T47D (cell line): ENCODE results near the gene SCG2.

Source experiments
- DNase-seq, 2 experiments: peaks; one replicate each; pipeline versions ENCODE4 v3.0.0 to v3.0.0-alpha.2; 2011 to 2012; ENCODE audit warnings: low read depth in 1 of 2, low spot score in 1 of 2
- JUND ChIP-seq: IDR thresholded peaks from 2 replicates; pipeline ENCODE4 v1.6.1; 2012; ENCODE audit warnings: low read depth
- in situ Hi-C: cut with HindIII; loops from 2 replicates; pipeline ENCODE4 v1.10.0; 2016; ENCODE audit warnings: low sequenced_read_pairs, low pct_unique_long_range_greater_than_20kb

Gene SCG2

GRCh38 chr2:223586261-223586660 is 15.9 kb downstream of the SCG2 start:
- in situ Hi-C loops = no loop called here
- no peak for DNase-seq
- no peak for TF ChIP-seq JUND

GRCh38 chr2:223585666-223586065 is 16.5 kb downstream of the SCG2 start:
- TF ChIP-seq JUND = no peak
- in situ Hi-C loops = no loop called here
- no peak for DNase-seq

GRCh38 chr2:223582001-223582400 is 20.2 kb downstream of the SCG2 start:
- no peak for TF ChIP-seq JUND
- in situ Hi-C loops = no loop called here
- DNase-seq = no peak

- no peak for TF ChIP-seq JUND
- DNase-seq = no peak
- in situ Hi-C loops = no loop called here
Measured at GRCh38 chr2:223580951-223581350, 21.2 kb downstream of the SCG2 start.

DNA sequence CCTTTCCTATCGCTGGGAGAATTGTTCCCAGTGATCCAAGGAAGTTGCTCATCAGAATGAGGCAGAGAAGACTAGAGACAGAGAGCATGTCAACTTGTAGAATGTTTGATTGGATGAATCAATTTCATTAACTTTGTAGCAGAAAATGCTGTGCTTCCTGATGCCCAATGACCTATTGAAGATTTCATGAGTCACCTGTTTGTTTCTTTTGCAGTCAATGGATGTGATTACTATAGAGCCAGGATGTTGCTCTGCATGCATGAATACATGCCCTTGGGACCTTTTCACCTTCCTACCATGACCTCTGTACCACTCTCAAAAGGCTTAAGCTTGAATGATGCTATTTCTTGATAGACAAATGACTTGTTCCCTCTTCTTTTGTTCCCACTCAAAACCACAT is 23.3 kb downstream of the SCG2 start:
- in situ Hi-C loops = no loop called here
- no peak for DNase-seq
- no peak for TF ChIP-seq JUND

GRCh38 chr2:223576873-223577272 is 25.3 kb downstream of the SCG2 start:
- in situ Hi-C loops = no loop called here
- TF ChIP-seq JUND = no peak
- no peak for DNase-seq

DNA sequence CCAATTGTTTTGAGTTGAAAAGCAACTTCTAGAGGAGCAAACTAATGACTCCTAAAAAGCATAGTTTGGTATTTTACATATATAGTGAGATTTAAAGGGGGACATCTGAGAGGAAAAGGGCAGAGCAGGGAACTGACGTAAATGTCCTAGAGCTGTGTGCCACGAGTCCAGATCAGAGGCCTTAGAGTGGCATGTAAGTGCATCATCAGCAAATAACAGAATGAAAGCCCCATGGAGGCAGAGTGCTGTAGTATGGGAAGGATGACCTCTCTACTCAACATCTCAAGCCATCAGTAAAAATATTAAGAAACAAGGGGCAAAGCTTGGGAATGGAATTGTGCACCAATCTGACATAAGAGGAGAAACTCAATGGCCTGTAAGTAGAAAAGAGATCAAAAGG is 31.4 kb downstream of the SCG2 start:
- in situ Hi-C loops = no loop called here
- no peak for TF ChIP-seq JUND
- no peak for DNase-seq

GRCh38 chr2:223566396-223566795 is 35.8 kb downstream of the SCG2 start:
- no peak for DNase-seq
- in situ Hi-C loops = no loop called here
- TF ChIP-seq JUND = no peak

DNA sequence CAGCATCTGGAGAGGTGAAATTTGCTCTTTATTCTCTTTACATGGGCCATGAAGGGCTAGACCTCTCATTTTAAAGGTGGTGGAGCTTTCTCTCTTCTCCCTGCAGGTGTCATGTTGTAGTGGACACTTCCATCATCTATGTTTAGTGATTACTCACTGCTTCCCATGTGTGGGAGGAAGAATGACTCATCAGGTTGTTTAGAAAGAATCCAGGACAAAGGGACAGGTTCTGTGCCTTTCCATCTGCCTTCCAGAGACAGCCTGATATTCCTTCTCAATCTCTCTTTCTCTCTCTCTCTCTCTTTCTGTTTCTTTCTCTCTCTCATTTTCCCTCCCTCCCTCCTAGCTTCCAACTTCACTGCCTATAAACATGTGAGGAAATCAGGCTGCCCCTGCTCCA is 38.7 kb downstream of the SCG2 start:
- peak in 1 of 2 experiments; percentile 52 for DNase-seq

GRCh38 chr2:223562078-223562477 is 40.1 kb downstream of the SCG2 start:
- in situ Hi-C loops = no loop called here
- TF ChIP-seq JUND = no peak
- DNase-seq = no peak

More for the DNA sequence above, 38.7 kb downstream of the SCG2 start:
- TF ChIP-seq JUND = no peak
- in situ Hi-C loops = no loop called here

DNA sequence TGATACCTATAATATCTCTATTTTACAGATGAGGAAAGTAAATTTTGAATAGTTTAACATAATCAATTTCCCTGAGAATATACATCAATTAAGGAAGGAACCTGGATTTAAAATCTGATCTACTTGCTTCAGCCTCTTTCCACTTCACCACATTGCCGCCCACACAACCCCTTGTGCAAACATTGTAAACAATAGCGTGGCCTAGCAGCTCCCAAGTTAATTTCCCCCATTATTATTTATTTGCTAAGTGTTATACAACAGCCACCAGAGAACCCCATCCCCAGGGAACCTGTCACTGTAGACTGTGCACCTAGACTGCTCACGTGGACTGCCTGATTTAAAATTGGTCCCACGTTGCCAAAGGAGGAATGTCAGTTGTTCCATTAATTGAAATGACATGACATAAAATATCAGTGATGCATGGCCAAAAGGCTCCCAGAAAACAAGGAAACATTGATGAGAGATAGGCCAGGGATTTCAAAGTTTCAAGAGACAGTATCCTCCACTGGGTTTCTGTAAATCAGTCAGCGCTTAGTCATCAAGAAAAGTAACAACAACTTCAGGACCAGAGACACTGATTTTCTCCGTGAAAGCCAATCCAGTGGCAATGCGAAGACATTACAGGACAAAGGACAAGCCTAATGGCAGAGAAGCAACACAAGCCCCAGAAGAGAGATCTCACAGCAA is 41.3 kb downstream of the SCG2 start:
- TF ChIP-seq JUND = no peak
- in situ Hi-C loops = no loop called here
- no peak for DNase-seq

GRCh38 chr2:223558970-223559369 is 43.2 kb downstream of the SCG2 start:
- DNase-seq = no peak
- TF ChIP-seq JUND = no peak
- in situ Hi-C loops = no loop called here

- no peak for DNase-seq
- in situ Hi-C loops = no loop called here
- no peak for TF ChIP-seq JUND
Measured at GRCh38 chr2:223554923-223555322, 47.2 kb downstream of the SCG2 start.

GRCh38 chr2:223549215-223549614 is 52.9 kb downstream of the SCG2 start:
- in situ Hi-C loops = no loop called here
- DNase-seq = peak in 1 of 2 experiments; percentile 2
- TF ChIP-seq JUND = no peak
